Neural cell (in vitro differentiated cells): ENCODE data around the gene FADS1.

Source experiments
- CTCF ChIP-seq: fragments of 450-650 bp; IDR thresholded peaks from 2 replicates; pipeline ENCODE4 v1.5.1; 2014; ENCODE audit warnings: antibody characterized with exemption, mild to moderate bottlenecking, moderate library complexity; ENCODE audit not compliant: poor library complexity, severe bottlenecking
- EP300 ChIP-seq: fragments of 450-650 bp; conservative IDR thresholded peaks from 2 replicates; pipeline ENCODE4 v1.6.1; 2014; ENCODE audit warnings: antibody characterized with exemption, mild to moderate bottlenecking, moderate library complexity; ENCODE audit not compliant: poor library complexity, severe bottlenecking
- EZH2 ChIP-seq: fragments of 200-600, 300-800 bp; shearing (Covaris generic), sonication (generic); IDR thresholded peaks from 2 replicates; pipeline ENCODE4 v1.6.1; 2014; ENCODE audit warnings: antibody characterized with exemption, low read length, borderline replicate concordance, mild to moderate bottlenecking; ENCODE audit not compliant: insufficient read depth, poor library complexity, severe bottlenecking
- POLR2AphosphoS5 ChIP-seq: IDR thresholded peaks from 2 replicates; pipeline ENCODE4 v1.6.1; 2012
- RAD21 ChIP-seq: fragments of 450-650 bp; conservative IDR thresholded peaks from 2 replicates; pipeline ENCODE4 v1.6.1; 2014; ENCODE audit warnings: antibody characterized with exemption, mild to moderate bottlenecking, moderate library complexity
- REST ChIP-seq: IDR thresholded peaks from 2 replicates; pipeline ENCODE4 v1.6.1; 2012; ENCODE audit warnings: borderline replicate concordance
- SMC3 ChIP-seq: fragments of 450-650 bp; conservative IDR thresholded peaks from 2 replicates; pipeline ENCODE4 v1.6.1; 2014; ENCODE audit warnings: antibody characterized with exemption, mild to moderate bottlenecking, moderate library complexity; ENCODE audit not compliant: poor library complexity

GRCh38 chr11:61828379-61828628, 11.5 kb upstream of the FADS1 start:
- TF ChIP-seq CTCF (no peak), EZH2 (no peak), RAD21 (no peak), REST (peak; percentile 41), POLR2AphosphoS5 (no peak), SMC3 (no peak), EP300 (no peak)
